IMR-90 (cell line): Measurements from ENCODE around the gene SPATS2L. TPM values are rescaled to one million over a fixed set of nuclear protein-coding genes. Genes with fewer than 3 reads are reported as not detected.

ENCODE experiments used
- ATAC-seq: fragments of 200-7000 bp; cut with Tn5 transposase; 2 replicates; pipeline ENCODE4 v1.9.1; 2020; ENCODE audit warnings: low read depth, mild to moderate bottlenecking, moderate library complexity
- BruUV-seq: library from RNA; stranded (reverse); fragments of 400-500 nt; replicated peaks from 2 replicates; lab custom pipeline; 2021; lab: Mats Ljungman, UMichigan
- CTCF ChIA-PET: fragments of 300-600 bp; formaldehyde crosslinking; extraction: SDS; loops from one replicate; lab custom pipeline; 2021; ENCODE audit warnings: antibody characterized with exemption; lab: Yijun Ruan, JAX
- POLR2A ChIA-PET: fragments of 300-600 bp; sonication (Branson Sonifier 250); formaldehyde crosslinking; loops from one replicate; lab custom pipeline; 2022; ENCODE audit warnings: antibody characterized with exemption; ENCODE audit not compliant: unreplicated experiment; lab: Charles Lee
- DNase-seq: peaks from one replicate; pipeline ENCODE4 v3.0.0; 2013
- H2AFZ ChIP-seq: replicated peaks from 2 replicates; pipeline ENCODE3; 2013; ENCODE audit warnings: low read length, mild to moderate bottlenecking; ENCODE audit not compliant: poor library complexity
- H2AK5ac ChIP-seq: 2 replicates; pipeline ENCODE4 v1.6.1; 2013; ENCODE audit warnings: low read depth, low read length, inconsistent platforms
- H2AK9ac ChIP-seq: replicated peaks from 2 replicates; pipeline ENCODE3; 2013; ENCODE audit warnings: mild to moderate bottlenecking, low read depth, low read length, moderate library complexity; ENCODE audit not compliant: poor library complexity
- H2BK120ac ChIP-seq: 2 replicates; pipeline ENCODE4 v1.6.1; 2013; ENCODE audit warnings: low read depth, low read length, inconsistent platforms
- H2BK15ac ChIP-seq: 3 replicates; pipeline ENCODE4 v1.6.1; 2013; ENCODE audit warnings: low read depth, low read length, inconsistent platforms
- H2BK20ac ChIP-seq: 2 replicates; pipeline ENCODE4 v1.6.1; 2013; ENCODE audit warnings: low read depth, mild to moderate bottlenecking, inconsistent platforms, low read length, moderate library complexity
- H2BK5ac ChIP-seq: 2 replicates; pipeline ENCODE4 v1.6.1; 2013; ENCODE audit warnings: mild to moderate bottlenecking, low read depth, low read length, inconsistent platforms; ENCODE audit not compliant: poor library complexity, severe bottlenecking
- H3K14ac ChIP-seq: replicated peaks from 2 replicates; pipeline ENCODE4 v1.6.1; 2013; ENCODE audit warnings: low read depth, low read length, inconsistent platforms
- H3K18ac ChIP-seq: 2 replicates; pipeline ENCODE4 v1.6.1; 2013; ENCODE audit warnings: low read depth, low read length, control low read depth
- H3K23ac ChIP-seq: 2 replicates; pipeline ENCODE4 v1.6.1; 2013; ENCODE audit warnings: low read depth, low read length, inconsistent platforms
- H3K27ac ChIP-seq: 2 replicates; pipeline ENCODE4 v1.5.1; 2013; ENCODE audit warnings: mild to moderate bottlenecking, control low read depth, low read length; ENCODE audit not compliant: insufficient read depth
- H3K27me3 ChIP-seq: 2 replicates; pipeline ENCODE4 v1.6.1; 2013; ENCODE audit warnings: low read length; ENCODE audit not compliant: control insufficient read depth, insufficient read depth
- H3K36me3 ChIP-seq: 2 replicates; pipeline ENCODE4 v1.6.1; 2013; ENCODE audit warnings: low read length, mixed read lengths; ENCODE audit not compliant: control insufficient read depth, insufficient read depth
- H3K4ac ChIP-seq: 2 replicates; pipeline ENCODE4 v1.6.1; 2013; ENCODE audit warnings: low read depth, low read length, inconsistent platforms
- H3K4me1 ChIP-seq: 2 replicates; pipeline ENCODE4 v1.6.1; 2013; ENCODE audit warnings: low read length, mixed read lengths; ENCODE audit not compliant: control insufficient read depth, insufficient read depth
- H3K4me2 ChIP-seq: 2 replicates; pipeline ENCODE4 v1.6.1; 2013; ENCODE audit warnings: low read depth, mild to moderate bottlenecking, control low read depth, low read length, moderate library complexity
- H3K4me3 ChIP-seq: 2 replicates; pipeline ENCODE4 v1.5.1; 2013; ENCODE audit warnings: low read depth, mild to moderate bottlenecking, control low read depth, low read length, moderate library complexity; ENCODE audit not compliant: insufficient read depth
- H3K56ac ChIP-seq: 2 replicates; pipeline ENCODE4 v1.6.1; 2013; ENCODE audit warnings: low read length, inconsistent platforms; ENCODE audit not compliant: insufficient read depth; ENCODE audit errors: extremely low read depth
- H3K79me1 ChIP-seq, 2 experiments: 2 replicates each; pipeline ENCODE4 v1.6.1; 2013; ENCODE audit warnings: low read length in 2 of 2, inconsistent platforms in 1 of 2, low read depth in 1 of 2
- H3K9ac ChIP-seq: 2 replicates; pipeline ENCODE4 v1.6.1; 2013; ENCODE audit warnings: low read depth, low read length, control low read depth
- H3K9me1 ChIP-seq: 2 replicates; pipeline ENCODE4 v1.6.1; 2013; ENCODE audit warnings: low read length, inconsistent platforms; ENCODE audit not compliant: insufficient read depth
- H3K9me3 ChIP-seq: 2 replicates; pipeline ENCODE4 v1.6.1; 2013; ENCODE audit warnings: low read length; ENCODE audit not compliant: control insufficient read depth, insufficient read depth
- H4K20me1 ChIP-seq: 2 replicates; pipeline ENCODE4 v1.6.1; 2013; ENCODE audit warnings: low read length, inconsistent platforms; ENCODE audit not compliant: insufficient read depth
- H4K5ac ChIP-seq: 2 replicates; pipeline ENCODE4 v1.6.1; 2013; ENCODE audit warnings: mild to moderate bottlenecking, low read depth, low read length, control low read depth
- H4K8ac ChIP-seq, 2 experiments: 2 replicates each; pipeline ENCODE4 v1.6.1; 2013; ENCODE audit warnings: low read depth in 2 of 2, low read length in 2 of 2, control low read depth in 1 of 2, inconsistent platforms in 1 of 2
- H4K91ac ChIP-seq: 2 replicates; pipeline ENCODE4 v1.6.1; 2013; ENCODE audit warnings: low read depth, low read length, inconsistent platforms; ENCODE audit not compliant: insufficient read depth
- BHLHE40 ChIP-seq: fragments of 150-350 bp; IDR thresholded peaks from 2 replicates; pipeline ENCODE4 v1.6.1; 2016; ENCODE audit warnings: mild to moderate bottlenecking, low read depth, low read length
- CHD1 ChIP-seq: IDR thresholded peaks from 2 replicates; pipeline ENCODE4 v1.6.1; 2012; ENCODE audit warnings: low read depth, low read length, improper control_type of control experiment
- FOS ChIP-seq: fragments of 150-350 bp; IDR thresholded peaks from 2 replicates; pipeline ENCODE4 v1.6.1; 2016; ENCODE audit warnings: low read depth, low read length
- MAZ ChIP-seq: IDR thresholded peaks from 2 replicates; pipeline ENCODE4 v1.6.1; 2012; ENCODE audit warnings: low read depth, mild to moderate bottlenecking, low read length, improper control_type of control experiment, moderate library complexity, borderline replicate concordance
- MXI1 ChIP-seq: IDR thresholded peaks from 2 replicates; pipeline ENCODE4 v1.6.1; 2012; ENCODE audit warnings: low read depth, mild to moderate bottlenecking, low read length, moderate library complexity, borderline replicate concordance
- NFE2L2 ChIP-seq: fragments of 150-350 bp; IDR thresholded peaks from 2 replicates; pipeline ENCODE4 v1.6.1; 2016; ENCODE audit warnings: low read depth, mild to moderate bottlenecking, low read length
- RAD21 ChIP-seq: IDR thresholded peaks from 2 replicates; pipeline ENCODE4 v1.6.1; 2012; ENCODE audit warnings: low read length, improper control_type of control experiment
- RCOR1 ChIP-seq: IDR thresholded peaks from 2 replicates; pipeline ENCODE4 v1.6.1; 2012; ENCODE audit warnings: mild to moderate bottlenecking, low read length, improper control_type of control experiment; ENCODE audit not compliant: insufficient replicate concordance
- SMC3 ChIP-seq: fragments of 150-350 bp; IDR thresholded peaks from 2 replicates; pipeline ENCODE4 v1.6.1; 2016; ENCODE audit warnings: low read depth, mild to moderate bottlenecking, antibody characterized with exemption, low read length, moderate library complexity
- WGBS, 2 experiments: methylation state at CpG; one replicate each; pipeline versions ENCODE4 v1.1.5 to v1.1.7; 2013; ENCODE audit warnings: missing lambda C conversion rate in 2 of 2; ENCODE audit not compliant: insufficient read length in 1 of 2; ENCODE audit errors: extremely low coverage in 2 of 2; 5-methylcytosine and 5-hydroxymethylcytosine counted together
- dilution Hi-C: fragments of 300-500 bp; cut with HindIII; formaldehyde crosslinking; loops from one replicate; pipeline ENCODE4 v1.14.3; 2018; ENCODE audit warnings: low sequenced_read_pairs; ENCODE audit not compliant: unreplicated experiment
- in situ Hi-C: fragments of 300-500 bp; cut with MboI; formaldehyde crosslinking; loops from 3 replicates; pipeline ENCODE4 v1.14.3; 2019; ENCODE audit warnings: low sequenced_read_pairs, inconsistent platforms, mixed read lengths
- intact Hi-C: fragments of 100-400 bp; cut with micrococcal nuclease; formaldehyde crosslinking; loops from 2 replicates; pipeline ENCODE4 v1.10.0; 2022
- polyA plus RNA-seq, 3 experiments: library from polyadenylated mRNA; depleted of rRNA; stranded (reverse); fragments of >200 nt; gene quantifications; 2 replicates each; pipeline ENCODE4 v1.2.3, GENCODE V29; 2012; ENCODE audit warnings: low replicate concordance in 1 of 3
- total RNA-seq: library from RNA; depleted of rRNA; stranded (reverse); fragments of >200 nt; gene quantifications from 2 replicates; pipeline ENCODE4 v1.2.3, GENCODE V29; 2012
- TF ChIP-seq, protein P1 (sequence below): conservative IDR thresholded peaks from 2 replicates; pipeline ENCODE4 v1.5.1; 2012; ENCODE audit warnings: mild to moderate bottlenecking, low read depth, low read length, improper control_type of control experiment
- TF ChIP-seq, protein P2 (sequence below): fragments of 150-350 bp; IDR thresholded peaks from 2 replicates; pipeline ENCODE4 v1.6.1; 2016; ENCODE audit warnings: low read depth, mild to moderate bottlenecking, low read length, moderate library complexity, borderline replicate concordance
- TF ChIP-seq, protein P3 (sequence below): fragments of 150-350 bp; IDR thresholded peaks from 2 replicates; pipeline ENCODE4 v1.6.1; 2017; ENCODE audit warnings: mild to moderate bottlenecking, antibody characterized with exemption, low read length, low read depth

Gene SPATS2L
- total and polyA plus RNA-seq, 2 of the 4 experiments (the other 2 are of a cell fraction) = 118 to 155 TPM

DNA sequence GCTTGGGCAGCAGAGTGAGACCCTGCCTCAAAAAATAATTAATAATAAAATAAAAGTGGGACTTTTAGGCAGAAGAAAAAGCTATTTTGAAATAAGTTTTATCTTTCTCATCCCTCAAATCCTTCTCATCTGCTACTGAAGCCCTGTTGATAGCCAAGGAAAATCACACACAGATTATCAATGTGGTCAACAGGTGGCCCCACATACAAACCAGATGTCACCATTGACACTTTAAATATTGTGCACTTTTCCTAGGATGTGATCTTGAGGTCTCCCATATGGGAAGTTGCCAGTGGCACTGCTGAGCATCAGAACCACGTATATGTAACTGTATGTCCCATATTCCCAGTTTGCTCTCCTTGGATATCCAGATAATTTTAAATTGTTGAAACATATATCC is 138.8 kb downstream of the SPATS2L start:
- no peak overlapping the region for H3K9ac ChIP-seq
- H3K56ac ChIP-seq = no peak overlapping the region
- H4K20me1 ChIP-seq = no peaks in the 10 kb centered on the region; the same call in 1 of the 2 replicates
- DNase-seq (no peak), ATAC-seq (no peak)
- H3K79me1 ChIP-seq = peaks cover 22 to 72% of the 10 kb centered on the region in 2 experiments
- no peak overlapping the region for H2AFZ ChIP-seq
- H2BK120ac ChIP-seq = no peak overlapping the region
- peaks cover 24% of the 10 kb centered on the region for H3K4me1 ChIP-seq
- no peak overlapping the region for H4K5ac ChIP-seq
- no peak overlapping the region for H4K8ac ChIP-seq
- no peak overlapping the region for H4K91ac ChIP-seq
- no peak overlapping the region for H3K18ac ChIP-seq
- peaks cover 5% of the 10 kb centered on the region for H3K9me1 ChIP-seq
- ChIA-PET CTCF (no interaction called here), POLR2A (no interaction called here)
- intact Hi-C loops = no loop called here
- TF ChIP-seq RCOR1 (no peak), MAZ (no peak), CHD1 (no peak), RAD21 (no peak), MXI1 (no peak), NFE2L2 (no peak), SMC3 (no peak), BHLHE40 (no peak), FOS (no peak)
- TF ChIP-seq, protein P1, sequence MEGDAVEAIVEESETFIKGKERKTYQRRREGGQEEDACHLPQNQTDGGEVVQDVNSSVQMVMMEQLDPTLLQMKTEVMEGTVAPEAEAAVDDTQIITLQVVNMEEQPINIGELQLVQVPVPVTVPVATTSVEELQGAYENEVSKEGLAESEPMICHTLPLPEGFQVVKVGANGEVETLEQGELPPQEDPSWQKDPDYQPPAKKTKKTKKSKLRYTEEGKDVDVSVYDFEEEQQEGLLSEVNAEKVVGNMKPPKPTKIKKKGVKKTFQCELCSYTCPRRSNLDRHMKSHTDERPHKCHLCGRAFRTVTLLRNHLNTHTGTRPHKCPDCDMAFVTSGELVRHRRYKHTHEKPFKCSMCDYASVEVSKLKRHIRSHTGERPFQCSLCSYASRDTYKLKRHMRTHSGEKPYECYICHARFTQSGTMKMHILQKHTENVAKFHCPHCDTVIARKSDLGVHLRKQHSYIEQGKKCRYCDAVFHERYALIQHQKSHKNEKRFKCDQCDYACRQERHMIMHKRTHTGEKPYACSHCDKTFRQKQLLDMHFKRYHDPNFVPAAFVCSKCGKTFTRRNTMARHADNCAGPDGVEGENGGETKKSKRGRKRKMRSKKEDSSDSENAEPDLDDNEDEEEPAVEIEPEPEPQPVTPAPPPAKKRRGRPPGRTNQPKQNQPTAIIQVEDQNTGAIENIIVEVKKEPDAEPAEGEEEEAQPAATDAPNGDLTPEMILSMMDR = no peak
- TF ChIP-seq, protein P2, sequence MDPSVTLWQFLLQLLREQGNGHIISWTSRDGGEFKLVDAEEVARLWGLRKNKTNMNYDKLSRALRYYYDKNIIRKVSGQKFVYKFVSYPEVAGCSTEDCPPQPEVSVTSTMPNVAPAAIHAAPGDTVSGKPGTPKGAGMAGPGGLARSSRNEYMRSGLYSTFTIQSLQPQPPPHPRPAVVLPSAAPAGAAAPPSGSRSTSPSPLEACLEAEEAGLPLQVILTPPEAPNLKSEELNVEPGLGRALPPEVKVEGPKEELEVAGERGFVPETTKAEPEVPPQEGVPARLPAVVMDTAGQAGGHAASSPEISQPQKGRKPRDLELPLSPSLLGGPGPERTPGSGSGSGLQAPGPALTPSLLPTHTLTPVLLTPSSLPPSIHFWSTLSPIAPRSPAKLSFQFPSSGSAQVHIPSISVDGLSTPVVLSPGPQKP = no peak
- TF ChIP-seq, protein P3, sequence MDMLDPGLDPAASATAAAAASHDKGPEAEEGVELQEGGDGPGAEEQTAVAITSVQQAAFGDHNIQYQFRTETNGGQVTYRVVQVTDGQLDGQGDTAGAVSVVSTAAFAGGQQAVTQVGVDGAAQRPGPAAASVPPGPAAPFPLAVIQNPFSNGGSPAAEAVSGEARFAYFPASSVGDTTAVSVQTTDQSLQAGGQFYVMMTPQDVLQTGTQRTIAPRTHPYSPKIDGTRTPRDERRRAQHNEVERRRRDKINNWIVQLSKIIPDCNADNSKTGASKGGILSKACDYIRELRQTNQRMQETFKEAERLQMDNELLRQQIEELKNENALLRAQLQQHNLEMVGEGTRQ = no peak
- H2AK5ac ChIP-seq = no peak overlapping the region
- H3K4me2 ChIP-seq = no peak overlapping the region
- dilution Hi-C loops = no loop called here
- H2AK9ac ChIP-seq = no peak overlapping the region
- in situ Hi-C loops = no loop called here
- BruUV-seq = no TSS peak
- no peak overlapping the region for H2BK5ac ChIP-seq
- H3K23ac ChIP-seq = no peak overlapping the region
- H3K4ac ChIP-seq = no peak overlapping the region
- H3K36me3 ChIP-seq = peaks cover 24% of the 10 kb centered on the region
- no peak overlapping the region; the same call in 1 of the 2 replicates for H3K27ac ChIP-seq
- H2BK20ac ChIP-seq = no peak overlapping the region
- no peaks in the 10 kb centered on the region for H3K27me3 ChIP-seq
- H3K14ac ChIP-seq = no peak overlapping the region
- no peaks in the 10 kb centered on the region for H3K9me3 ChIP-seq
- WGBS, 2 experiments = no CpG with 5 or more reads among the region's 1 CpG
- H2BK15ac ChIP-seq = 0 out of 3 replicates have a peak overlapping the region, but pooled peaks have one; percentile 58
- H3K4me3 ChIP-seq = no peak overlapping the region
